Skeletal muscle cell (primary cell): ENCODE measurements around the gene PRPS1.
"Not testable (repeated sequence)": the region's sequence is repeated elsewhere in the genome, so short reads cannot be mapped to it uniquely, and the experiment has no call there.

Source experiments
- DNase-seq: peaks from one replicate; pipeline ENCODE4 v3.0.0-alpha.2; 2010; ENCODE audit warnings: low read depth
- H3K4me3 ChIP-seq: 2 replicates; pipeline ENCODE4 v1.5.1; 2011; ENCODE audit warnings: low read depth, mild to moderate bottlenecking, control low read depth, low read length, moderate library complexity

PRPS1 gene

GRCh38 chrX:107672955-107673378 is 44.7 kb downstream of the PRPS1 start:
- no peak overlapping the region for H3K4me3 ChIP-seq
- DNase-seq = peak; percentile 85

GRCh38 chrX:107673431-107673830 is 45.1 kb downstream of the PRPS1 start:
- H3K4me3 ChIP-seq = no peak overlapping the region
- DNase-seq = no peak

GRCh38 chrX:107673933-107674479 is 45.7 kb downstream of the PRPS1 start:
- H3K4me3 ChIP-seq = peak overlapping the region; percentile 60
- DNase-seq = peak; percentile 93

GRCh38 chrX:107674480-107675364 is 46.4 kb downstream of the PRPS1 start:
- peak; percentile 85 for DNase-seq
- peak overlapping the region; percentile 60 for H3K4me3 ChIP-seq

- no peak for DNase-seq
- H3K4me3 ChIP-seq = peak overlapping the region; percentile 60
These were observed 47.0 kb downstream of the PRPS1 start for GRCh38 chrX:107675365-107675654.

GRCh38 chrX:107675823-107676555 is 47.7 kb downstream of the PRPS1 start:
- DNase-seq = no peak

GRCh38 chrX:107676559-107677378 is 48.5 kb downstream of the PRPS1 start:
- peak overlapping the region; percentile 60 for H3K4me3 ChIP-seq
- DNase-seq = peak; percentile 96

More at GRCh38 chrX:107675823-107676555, 47.7 kb downstream of the PRPS1 start:
- peak overlapping the region; percentile 60 for H3K4me3 ChIP-seq

GRCh38 chrX:107677501-107677901 is 49.2 kb downstream of the PRPS1 start:
- DNase-seq = no peak
- H3K4me3 ChIP-seq = peak overlapping the region; percentile 13

GRCh38 chrX:107677909-107678308 is 49.6 kb downstream of the PRPS1 start:
- DNase-seq = no peak

GRCh38 chrX:107678957-107679740 is 50.8 kb downstream of the PRPS1 start:
- DNase-seq = peak; percentile 88
- H3K4me3 ChIP-seq = no peak overlapping the region

More at GRCh38 chrX:107677909-107678308, 49.6 kb downstream of the PRPS1 start:
- H3K4me3 ChIP-seq = no peak overlapping the region

GRCh38 chrX:107682256-107682655 is 53.9 kb downstream of the PRPS1 start:
- DNase-seq = no peak
- no peak overlapping the region for H3K4me3 ChIP-seq

GRCh38 chrX:107683124-107683895 is 55.0 kb downstream of the PRPS1 start:
- peak; percentile 61 for DNase-seq
- no peak overlapping the region for H3K4me3 ChIP-seq

- DNase-seq = no peak
These were observed 55.6 kb downstream of the PRPS1 start for GRCh38 chrX:107683931-107684330.

GRCh38 chrX:107684956-107685385 is 56.7 kb downstream of the PRPS1 start:
- H3K4me3 ChIP-seq = no peak overlapping the region
- DNase-seq = peak; percentile 73

More at GRCh38 chrX:107683931-107684330, 55.6 kb downstream of the PRPS1 start:
- H3K4me3 ChIP-seq = no peak overlapping the region

- DNase-seq, H3K4me3 ChIP-seq: not testable (repeated sequence)
These were observed 57.3 kb downstream of the PRPS1 start for GRCh38 chrX:107685586-107685985.

- no peak overlapping the region for H3K4me3 ChIP-seq
- no peak for DNase-seq
These were observed 57.7 kb downstream of the PRPS1 start for GRCh38 chrX:107686026-107686425.

GRCh38 chrX:107686792-107687191 is 58.5 kb downstream of the PRPS1 start:
- no peak overlapping the region for H3K4me3 ChIP-seq
- no peak for DNase-seq

- DNase-seq = no peak
- H3K4me3 ChIP-seq = no peak overlapping the region
These were observed 59.1 kb downstream of the PRPS1 start for GRCh38 chrX:107687445-107687844.
